ENCODE data around the gene WASL. TPM values are rescaled to one million over a fixed set of nuclear protein-coding genes. Genes with fewer than 3 reads are reported as not detected.
A peak's percentile ranks its signal among the peaks of the same experiment; 100 is the strongest.

WASL gene
- polyA plus RNA-seq, 2 of the 4 experiments (the other 2 are of a cell fraction), result 18.5 to 21.0 TPM

DNA sequence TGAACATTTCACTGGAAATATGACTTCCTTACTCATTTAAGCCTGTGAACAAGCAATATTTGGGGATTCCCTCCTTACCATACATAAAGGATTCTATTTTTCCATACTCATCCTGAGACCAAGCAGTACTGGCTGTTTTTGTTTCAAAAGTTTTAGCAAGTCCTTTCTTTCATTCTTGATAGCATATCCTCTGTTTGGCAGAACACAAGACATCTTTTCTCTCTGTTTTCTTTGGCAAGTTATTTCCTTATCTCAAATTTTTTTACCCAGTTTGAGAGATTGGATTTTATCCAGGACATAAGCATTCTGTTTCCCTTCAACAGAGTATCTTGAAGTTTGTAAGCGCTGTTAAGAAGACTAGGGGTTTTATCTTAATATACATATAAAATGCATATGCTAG is 3.0 kb upstream of the WASL start (continued):
- TF ChIP-seq, protein P1, sequence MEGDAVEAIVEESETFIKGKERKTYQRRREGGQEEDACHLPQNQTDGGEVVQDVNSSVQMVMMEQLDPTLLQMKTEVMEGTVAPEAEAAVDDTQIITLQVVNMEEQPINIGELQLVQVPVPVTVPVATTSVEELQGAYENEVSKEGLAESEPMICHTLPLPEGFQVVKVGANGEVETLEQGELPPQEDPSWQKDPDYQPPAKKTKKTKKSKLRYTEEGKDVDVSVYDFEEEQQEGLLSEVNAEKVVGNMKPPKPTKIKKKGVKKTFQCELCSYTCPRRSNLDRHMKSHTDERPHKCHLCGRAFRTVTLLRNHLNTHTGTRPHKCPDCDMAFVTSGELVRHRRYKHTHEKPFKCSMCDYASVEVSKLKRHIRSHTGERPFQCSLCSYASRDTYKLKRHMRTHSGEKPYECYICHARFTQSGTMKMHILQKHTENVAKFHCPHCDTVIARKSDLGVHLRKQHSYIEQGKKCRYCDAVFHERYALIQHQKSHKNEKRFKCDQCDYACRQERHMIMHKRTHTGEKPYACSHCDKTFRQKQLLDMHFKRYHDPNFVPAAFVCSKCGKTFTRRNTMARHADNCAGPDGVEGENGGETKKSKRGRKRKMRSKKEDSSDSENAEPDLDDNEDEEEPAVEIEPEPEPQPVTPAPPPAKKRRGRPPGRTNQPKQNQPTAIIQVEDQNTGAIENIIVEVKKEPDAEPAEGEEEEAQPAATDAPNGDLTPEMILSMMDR (IDR thresholded peaks at IDR 0.05), result no peak
- TF ChIP-seq HEYL (CRISPR knock-in tag; IDR thresholded peaks at IDR 0.05), result no peak

DNA sequence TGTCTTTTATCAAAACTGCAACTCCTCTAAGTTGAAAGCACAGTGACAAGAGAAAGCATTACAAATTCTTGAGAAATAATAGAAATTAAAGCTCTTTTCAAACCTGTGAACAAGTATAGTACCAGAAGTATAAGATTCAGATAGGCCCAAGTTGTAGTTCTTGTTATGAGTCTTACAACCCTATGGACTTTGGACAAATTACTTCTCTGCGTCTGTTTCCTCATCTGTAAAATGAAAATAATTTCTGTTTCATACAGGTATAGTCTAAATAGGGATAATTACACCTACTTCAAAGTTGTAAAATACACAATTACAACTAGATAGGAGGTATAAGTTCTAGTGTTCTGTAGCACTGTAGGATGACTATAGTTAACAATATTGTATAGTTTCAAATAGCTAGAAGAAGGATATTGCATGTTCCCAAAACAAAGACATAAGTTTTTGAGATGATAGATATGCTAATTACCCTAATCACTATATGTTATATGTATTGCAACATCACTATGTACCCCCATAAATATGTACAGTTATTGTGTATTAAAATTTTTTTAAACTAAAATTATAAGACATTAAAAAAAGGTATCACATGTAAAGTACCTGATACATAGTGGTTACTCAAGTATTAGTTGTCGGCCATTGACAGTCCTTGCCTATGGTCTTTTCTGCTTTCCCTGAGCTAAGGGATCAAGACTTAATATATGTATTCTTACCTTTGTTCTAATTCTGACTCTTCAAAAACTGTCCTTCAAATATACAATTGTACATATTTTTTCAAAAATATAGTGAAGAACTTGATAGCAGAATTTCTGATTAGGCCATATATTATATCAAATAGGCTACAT is 1.8 kb upstream of the WASL start:
- WGBS (ENCODE audit: missing lambda C conversion rate), result 82% methylated on average over 2 of the region's 2 CpGs
- FAIRE-seq, result no peak

DNA sequence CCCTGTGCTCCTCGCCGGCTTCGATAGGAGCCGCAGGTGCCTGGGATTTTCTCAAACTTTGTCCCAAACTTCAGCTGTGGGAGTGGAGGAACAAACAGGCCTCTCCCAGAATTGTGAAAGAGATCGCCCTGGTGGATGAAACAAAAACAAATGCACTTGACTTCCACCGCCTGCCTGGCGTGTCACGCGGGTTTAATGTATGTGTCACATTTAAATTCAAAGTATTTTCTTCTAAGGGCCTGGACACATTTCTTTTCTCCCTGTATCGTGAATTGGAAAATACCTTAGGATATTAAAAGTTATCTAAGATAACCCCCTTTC is 694 bp upstream of the WASL start:
- H3K4me1 ChIP-seq, result peaks cover 40% of the 10 kb centered on the region
- H3K27ac ChIP-seq, result peak overlapping the region; percentile 94 to 96
- H3K4me2 ChIP-seq, result peak overlapping the region; percentile 92
- 2% methylated on average over 10 of the region's 10 CpGs for WGBS (ENCODE audit: missing lambda C conversion rate)
- H3K9me3 ChIP-seq, result no peaks in the 10 kb centered on the region
- ATAC-seq (peak; percentile 56 to 64), FAIRE-seq (no peak), DNase-seq (ENCODE audit: low read depth in 1 of 2, low spot score in 1 of 2) (peak; percentile 82 to 84)
- POLR2A ChIA-PET, result interaction anchor here (0.6 to 3.0 kb wide), 19 partner anchors 9 to 1071 kb away, joined by 3 to 28 read pairs (median 4); partner anchors contain the start of gene NDUFA5
- CTCF ChIA-PET, result interaction anchor here (0.8 to 3.8 kb wide), 15 partner anchors 8 to 123 kb away, joined by 3 to 16 read pairs (median 4); no protein-coding TSS in a partner anchor
- TF ChIP-seq CEBPB (IDR thresholded peaks at IDR 0.05), result peak; percentile 65 to 86; a peak in 3 of 4 replicates
- TF ChIP-seq EHF (CRISPR knock-in tag; IDR thresholded peaks at IDR 0.05), result no peak
- TF ChIP-seq FOSL2 (IDR thresholded peaks at IDR 0.05), result no peak
- peak; percentile 40; the same call in 1 of the 2 replicates for TF ChIP-seq FOSL2 (CRISPR knock-in tag; IDR thresholded peaks at IDR 0.05)
- no peak for TF ChIP-seq NPAS2 (CRISPR knock-in tag; IDR thresholded peaks at IDR 0.05; ENCODE audit: borderline replicate concordance)
- peak; percentile 15; the same call in 1 of the 2 replicates for TF ChIP-seq PHF8 (IDR thresholded peaks at IDR 0.05; ENCODE audit: borderline replicate concordance, low read depth)
- no peak for TF ChIP-seq ZFP36 (IDR thresholded peaks at IDR 0.05; ENCODE audit: borderline replicate concordance, partially characterized antibody)
- H3K4me3 ChIP-seq, result peak overlapping the region; percentile 97

More for the DNA sequence above, 1.8 kb upstream of the WASL start:
- Histone ChIP-seq H3K9me3 (no peaks in the 10 kb centered on the region), H3K4me1 (peaks cover 37% of the 10 kb centered on the region), H3K4me2 (peak overlapping the region; percentile 92), H3K27ac (peak overlapping the region in 1 of 2 experiments; percentile 94; a peak in 2 of 6 replicates), H3K4me3 (peak overlapping the region; percentile 97; the same call in 2 of the 3 replicates)
- TF ChIP-seq EP300 (IDR thresholded peaks at IDR 0.05) (no peak), CEBPB (IDR thresholded peaks at IDR 0.05) (0 out of 4 replicates have a peak, but pooled peaks of 1 of the 2 experiments have one; percentile 3), GATA3 (IDR thresholded peaks at IDR 0.05; ENCODE audit: borderline replicate concordance) (no peak)
- ChIA-PET CTCF (interaction anchor here (0.9 to 3.8 kb wide), 5 partner anchors 11 to 115 kb away, joined by 3 to 16 read pairs (median 4); no protein-coding TSS in a partner anchor), POLR2A (interaction anchor here (2.6 to 3.0 kb wide), 2 partner anchors 20 to 23 kb away, joined by 18 to 28 read pairs; no protein-coding TSS in a partner anchor)
- ATAC-seq (no peak), DNase-seq (ENCODE audit: low read depth in 1 of 2, low spot score in 1 of 2) (no peak)

DNA sequence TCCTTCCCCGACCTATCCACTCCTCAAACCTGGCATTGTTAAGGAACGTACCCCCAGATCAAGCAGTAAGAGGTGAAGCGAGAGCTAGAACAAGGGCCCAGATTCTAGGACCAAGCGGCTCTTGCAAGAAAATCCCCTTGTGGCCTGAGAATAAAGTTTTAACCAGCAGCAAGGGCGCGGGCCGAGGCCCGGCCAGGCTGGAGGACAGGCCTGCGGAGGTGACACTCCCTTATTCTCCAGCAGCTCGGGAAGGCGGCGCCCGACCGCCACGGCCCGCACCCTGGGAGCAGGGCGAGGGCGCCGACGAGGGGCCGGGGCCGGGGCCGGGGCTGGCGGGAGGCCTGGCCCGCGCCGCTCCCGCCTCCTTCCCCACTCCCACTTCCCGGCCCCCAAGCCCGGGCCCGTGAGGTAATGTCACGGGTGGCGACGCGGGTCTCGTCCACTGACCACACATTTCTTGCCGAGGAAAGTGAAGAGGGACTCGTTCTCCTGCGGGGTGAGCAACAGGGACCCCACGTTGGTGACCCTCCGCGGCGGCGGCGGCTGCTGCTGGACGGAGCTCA is 551 bp downstream of the WASL start:
- peak overlapping the region; percentile 94 to 96 for H3K27ac ChIP-seq
- H3K9me3 ChIP-seq, result no peaks in the 10 kb centered on the region
- ATAC-seq (peak; percentile 68 to 72), DNase-seq (ENCODE audit: low read depth in 1 of 2, low spot score in 1 of 2) (peak; percentile 48 to 50), FAIRE-seq (no peak)
- ChIA-PET POLR2A (interaction anchor here (0.7 to 3.0 kb wide), 16 partner anchors 8 to 190 kb away, joined by 3 to 28 read pairs (median 4); partner anchors contain the start of gene NDUFA5), CTCF (interaction anchor here (0.6 to 3.8 kb wide), 13 partner anchors 10 to 124 kb away, joined by 3 to 16 read pairs (median 4); partner anchors contain the start of gene HYAL4)
- H3K4me1 ChIP-seq, result peaks cover 39% of the 10 kb centered on the region
- 7% methylated on average over 7 of the region's 46 CpGs for WGBS (ENCODE audit: missing lambda C conversion rate)
- H3K4me3 ChIP-seq, result peak overlapping the region; percentile 97
- TF ChIP-seq, protein P2, sequence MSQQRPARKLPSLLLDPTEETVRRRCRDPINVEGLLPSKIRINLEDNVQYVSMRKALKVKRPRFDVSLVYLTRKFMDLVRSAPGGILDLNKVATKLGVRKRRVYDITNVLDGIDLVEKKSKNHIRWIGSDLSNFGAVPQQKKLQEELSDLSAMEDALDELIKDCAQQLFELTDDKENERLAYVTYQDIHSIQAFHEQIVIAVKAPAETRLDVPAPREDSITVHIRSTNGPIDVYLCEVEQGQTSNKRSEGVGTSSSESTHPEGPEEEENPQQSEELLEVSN (IDR thresholded peaks at IDR 0.05; ENCODE audit: borderline replicate concordance, low read depth), result no peak
- TF ChIP-seq, protein P3, sequence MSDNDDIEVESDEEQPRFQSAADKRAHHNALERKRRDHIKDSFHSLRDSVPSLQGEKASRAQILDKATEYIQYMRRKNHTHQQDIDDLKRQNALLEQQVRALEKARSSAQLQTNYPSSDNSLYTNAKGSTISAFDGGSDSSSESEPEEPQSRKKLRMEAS (IDR thresholded peaks at IDR 0.05), result 0 out of 2 replicates have a peak, but pooled peaks have one; percentile 5
- TF ChIP-seq CBX8 (IDR thresholded peaks at IDR 0.05), result no peak
- TF ChIP-seq NPAS2 (CRISPR knock-in tag; IDR thresholded peaks at IDR 0.05; ENCODE audit: borderline replicate concordance), result no peak
- TF ChIP-seq PHF8 (IDR thresholded peaks at IDR 0.05; ENCODE audit: borderline replicate concordance, low read depth), result 0 out of 2 replicates have a peak, but pooled peaks have one; percentile 39
- TF ChIP-seq HOXB13 (CRISPR knock-in tag; IDR thresholded peaks at IDR 0.05; ENCODE audit: low read depth), result no peak
- no peak for TF ChIP-seq MYC (IDR thresholded peaks at IDR 0.05; ENCODE audit: borderline replicate concordance, low read length)
- TF ChIP-seq RAD21 (conservative IDR thresholded peaks at IDR 0.05 in 1 of 2, IDR thresholded peaks at IDR 0.05 in 1 of 2), result no peak
- TF ChIP-seq MAZ (IDR thresholded peaks at IDR 0.05; ENCODE audit: borderline replicate concordance, low read depth, low read length), result no peak
- no peak for TF ChIP-seq JUNB (IDR thresholded peaks at IDR 0.05)
- TF ChIP-seq, protein P4, sequence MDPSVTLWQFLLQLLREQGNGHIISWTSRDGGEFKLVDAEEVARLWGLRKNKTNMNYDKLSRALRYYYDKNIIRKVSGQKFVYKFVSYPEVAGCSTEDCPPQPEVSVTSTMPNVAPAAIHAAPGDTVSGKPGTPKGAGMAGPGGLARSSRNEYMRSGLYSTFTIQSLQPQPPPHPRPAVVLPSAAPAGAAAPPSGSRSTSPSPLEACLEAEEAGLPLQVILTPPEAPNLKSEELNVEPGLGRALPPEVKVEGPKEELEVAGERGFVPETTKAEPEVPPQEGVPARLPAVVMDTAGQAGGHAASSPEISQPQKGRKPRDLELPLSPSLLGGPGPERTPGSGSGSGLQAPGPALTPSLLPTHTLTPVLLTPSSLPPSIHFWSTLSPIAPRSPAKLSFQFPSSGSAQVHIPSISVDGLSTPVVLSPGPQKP (IDR thresholded peaks at IDR 0.05; ENCODE audit: low read depth, low read length), result no peak
- no peak for TF ChIP-seq RARB (CRISPR knock-in tag; IDR thresholded peaks at IDR 0.05)
- TF ChIP-seq ZC3H11A (IDR thresholded peaks at IDR 0.05), result no peak
- TF ChIP-seq FOSL2 (IDR thresholded peaks at IDR 0.05), result no peak
- TF ChIP-seq FOSL2 (CRISPR knock-in tag; IDR thresholded peaks at IDR 0.05), result no peak
- TF ChIP-seq CBX2 (IDR thresholded peaks at IDR 0.05; ENCODE audit: borderline replicate concordance, low read depth), result no peak
- peak overlapping the region; percentile 96 for H3K4me2 ChIP-seq

Measured in A549 (cell line).